Mesendoderm (in vitro differentiated cells): ENCODE measurements around the gene IL3RA.
"Not testable (repeated sequence)": the region's sequence is repeated elsewhere in the genome, so short reads cannot be mapped to it uniquely, and the experiment has no call there.

ENCODE experiments used
- DNase-seq: peaks from one replicate; pipeline ENCODE4 v3.0.0; 2013
- H2AK5ac ChIP-seq: 2 replicates; pipeline ENCODE4 v1.6.1; 2013; ENCODE audit warnings: low read length, inconsistent platforms
- H2BK120ac ChIP-seq: 2 replicates; pipeline ENCODE4 v1.6.1; 2013; ENCODE audit warnings: low read depth, mild to moderate bottlenecking, low read length, moderate library complexity, mixed read lengths
- H2BK15ac ChIP-seq: replicated peaks from 2 replicates; pipeline ENCODE4 v1.6.1; 2013; ENCODE audit warnings: low read depth, mild to moderate bottlenecking, moderate library complexity
- H2BK5ac ChIP-seq: 2 replicates; pipeline ENCODE4 v1.6.1; 2013; ENCODE audit warnings: low read length, inconsistent platforms
- H3K18ac ChIP-seq: 2 replicates; pipeline ENCODE4 v1.6.1; 2013; ENCODE audit warnings: mild to moderate bottlenecking, low read length, mixed read lengths
- H3K23ac ChIP-seq: one replicate; pipeline ENCODE4 v1.6.1; 2013; ENCODE audit warnings: low read length
- H3K27ac ChIP-seq: 2 replicates; pipeline ENCODE4 v1.5.1; 2013; ENCODE audit warnings: low read depth, mild to moderate bottlenecking, inconsistent platforms, low read length, moderate library complexity
- H3K27me3 ChIP-seq: 2 replicates; pipeline ENCODE4 v1.6.1; 2013; ENCODE audit warnings: low read length, control low read depth, mild to moderate bottlenecking, inconsistent platforms; ENCODE audit not compliant: insufficient read depth, poor library complexity
- H3K36me3 ChIP-seq: 2 replicates; pipeline ENCODE4 v1.6.1; 2013; ENCODE audit warnings: low read length, inconsistent platforms; ENCODE audit not compliant: control insufficient read depth, insufficient read depth
- H3K4ac ChIP-seq: one replicate; pipeline ENCODE4 v1.6.1; 2013; ENCODE audit warnings: low read depth, mild to moderate bottlenecking, low read length, moderate library complexity
- H3K4me1 ChIP-seq: 2 replicates; pipeline ENCODE4 v1.6.1; 2013; ENCODE audit warnings: low read depth, low read length, inconsistent platforms; ENCODE audit not compliant: control insufficient read depth
- H3K4me2 ChIP-seq: 2 replicates; pipeline ENCODE4 v1.6.1; 2013; ENCODE audit warnings: low read length
- H3K4me3 ChIP-seq: 2 replicates; pipeline ENCODE4 v1.5.1; 2013; ENCODE audit warnings: mild to moderate bottlenecking, low read length
- H3K56ac ChIP-seq: one replicate; pipeline ENCODE4 v1.6.1; 2013; ENCODE audit warnings: low read length
- H3K79me1 ChIP-seq: 2 replicates; pipeline ENCODE4 v1.6.1; 2013; ENCODE audit warnings: low read length, inconsistent platforms
- H3K79me2 ChIP-seq: 2 replicates; pipeline ENCODE4 v1.6.1; 2013; ENCODE audit warnings: mild to moderate bottlenecking, low read length; ENCODE audit not compliant: control insufficient read depth, insufficient read depth
- H3K9ac ChIP-seq: 2 replicates; pipeline ENCODE4 v1.6.1; 2013; ENCODE audit warnings: low read length, inconsistent platforms
- H4K5ac ChIP-seq: one replicate; pipeline ENCODE4 v1.6.1; 2013; ENCODE audit warnings: low read length
- H4K8ac ChIP-seq: one replicate; pipeline ENCODE4 v1.6.1; 2013; ENCODE audit warnings: low read depth, mild to moderate bottlenecking, control low read depth, low read length, moderate library complexity
- WGBS: extraction: QIAGEN DNeasy Blood & Tissue Kit; methylation state at CpG from one replicate; pipeline ENCODE4 v1.1.7; 2013; ENCODE audit warnings: low lambda C conversion rate, missing lambda C conversion rate; ENCODE audit not compliant: insufficient coverage; ENCODE audit errors: extremely low coverage; 5-methylcytosine and 5-hydroxymethylcytosine counted together

Gene IL3RA

DNA sequence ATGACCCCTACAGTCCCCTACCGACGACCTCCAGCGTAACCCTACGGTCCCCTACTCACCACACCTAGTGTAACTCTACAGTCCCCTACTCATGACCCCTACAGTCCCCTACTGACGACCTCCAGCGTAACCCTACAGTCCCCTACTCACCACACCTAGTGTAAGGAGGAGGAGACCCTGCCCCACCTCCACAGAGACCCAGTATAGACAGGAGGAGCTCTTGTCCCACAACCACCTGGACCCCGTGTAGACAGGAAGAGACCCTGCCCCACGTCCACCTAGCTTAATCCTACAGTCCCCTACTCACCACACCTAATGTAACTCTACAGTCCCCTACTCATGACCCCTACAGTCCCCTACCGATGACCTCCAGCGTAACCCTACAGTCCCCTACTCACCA lies 41.0 kb upstream of the IL3RA start:
- DNase-seq: no peak
- WGBS: no CpG with 5 or more reads among the region's 10 CpGs
- no peak overlapping the region for H2BK15ac ChIP-seq

DNA sequence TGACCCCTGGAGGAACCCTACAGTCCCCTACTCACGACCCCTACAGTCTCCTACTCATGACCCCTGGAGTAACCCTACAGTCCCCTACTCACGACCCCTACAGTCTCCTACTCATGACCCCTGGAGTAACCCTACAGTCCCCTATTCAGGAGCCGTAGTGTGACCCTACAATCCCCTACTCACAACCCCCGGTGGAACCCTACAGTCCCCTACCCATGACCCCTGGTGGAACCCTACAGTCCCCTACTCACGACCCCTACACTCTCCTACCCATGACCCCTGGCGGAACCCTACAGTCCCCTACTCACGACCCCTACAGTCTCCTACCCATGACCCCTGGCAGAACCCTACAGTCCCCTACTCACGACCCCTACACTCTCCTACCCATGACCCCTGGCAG lies 39.0 kb upstream of the IL3RA start:
- WGBS: no CpG with 5 or more reads among the region's 8 CpGs
- H2BK120ac ChIP-seq, H3K4me3 ChIP-seq, H3K27ac ChIP-seq, H3K79me2 ChIP-seq, H3K36me3 ChIP-seq, H3K4me2 ChIP-seq, H2BK5ac ChIP-seq, H3K9ac ChIP-seq, H3K56ac ChIP-seq, H3K4ac ChIP-seq, H3K27me3 ChIP-seq, H2AK5ac ChIP-seq, H3K4me1 ChIP-seq, H2BK15ac ChIP-seq, H3K79me1 ChIP-seq, DNase-seq, H4K5ac ChIP-seq, H4K8ac ChIP-seq, H3K18ac ChIP-seq, H3K23ac ChIP-seq: not testable (repeated sequence)

More for the DNA sequence above, 41.0 kb upstream of the IL3RA start:
- Histone ChIP-seq H3K27me3 (no peaks in the 10 kb centered on the region), H3K79me2 (no peaks in the 10 kb centered on the region), H3K79me1 (no peaks in the 10 kb centered on the region), H3K4me2 (no peak overlapping the region), H3K4ac (no peak overlapping the region), H3K56ac (no peak overlapping the region), H3K23ac (no peak overlapping the region), H4K5ac (no peak overlapping the region), H2BK120ac (no peak overlapping the region), H2AK5ac (no peak overlapping the region), H2BK5ac (no peak overlapping the region), H3K4me3 (no peak overlapping the region), H3K27ac (no peak overlapping the region), H3K4me1 (no peaks in the 10 kb centered on the region), H3K36me3 (no peaks in the 10 kb centered on the region), H3K9ac (no peak overlapping the region), H3K18ac (no peak overlapping the region), H4K8ac (no peak overlapping the region)

DNA sequence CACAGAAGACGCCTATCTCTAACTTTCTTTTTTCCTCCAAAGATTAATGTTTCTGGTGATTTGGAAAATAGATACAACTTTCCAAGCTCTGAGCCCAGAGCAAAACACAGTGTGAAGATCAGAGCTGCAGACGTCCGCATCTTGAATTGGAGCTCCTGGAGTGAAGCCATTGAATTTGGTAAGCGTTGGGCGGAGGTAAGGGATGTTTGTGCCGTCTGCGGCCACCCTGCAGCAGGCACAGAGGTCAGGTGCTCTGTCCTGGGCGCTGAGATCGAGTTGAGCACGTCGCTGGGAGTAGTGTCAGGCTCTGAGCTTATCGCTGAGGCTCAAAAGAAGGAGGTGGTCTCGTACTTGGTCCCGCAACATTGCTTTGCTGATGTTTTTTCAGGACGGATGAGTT lies 36.1 kb upstream of the IL3RA start:
- Histone ChIP-seq H3K4ac (no peak overlapping the region), H3K36me3 (no peaks in the 10 kb centered on the region), H2BK15ac (no peak overlapping the region), H4K8ac (no peak overlapping the region), H2BK120ac (no peak overlapping the region), H4K5ac (no peak overlapping the region), H3K79me1 (no peaks in the 10 kb centered on the region), H3K4me3 (no peak overlapping the region), H3K4me2 (no peak overlapping the region), H2BK5ac (no peak overlapping the region), H3K23ac (no peak overlapping the region), H2AK5ac (no peak overlapping the region), H3K18ac (no peak overlapping the region), H3K27ac (no peak overlapping the region), H3K79me2 (no peaks in the 10 kb centered on the region), H3K4me1 (no peaks in the 10 kb centered on the region), H3K56ac (no peak overlapping the region), H3K9ac (no peak overlapping the region), H3K27me3 (no peaks in the 10 kb centered on the region)
- peak; percentile 27 for DNase-seq
- WGBS: no CpG with 5 or more reads among the region's 15 CpGs

DNA sequence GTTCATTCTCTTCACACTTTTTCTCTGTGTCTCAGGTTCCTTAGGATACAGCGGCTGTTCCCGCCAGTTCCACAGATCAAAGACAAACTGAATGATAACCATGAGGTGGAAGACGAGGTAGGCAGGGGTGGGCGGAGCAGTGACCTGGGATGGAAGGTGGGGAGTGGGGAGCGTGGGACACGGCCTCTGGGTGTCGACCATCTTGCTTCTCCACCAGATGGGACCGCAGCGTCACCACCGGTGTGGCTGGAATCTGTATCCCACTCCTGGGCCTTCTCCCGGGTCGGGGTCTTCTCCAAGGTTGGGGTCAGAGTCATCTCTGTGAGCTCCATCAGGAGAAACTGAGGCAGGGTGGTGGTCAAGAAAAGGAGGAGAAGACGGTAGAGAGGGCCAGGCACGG lies 31.2 kb upstream of the IL3RA start:
- no peak overlapping the region for H3K9ac ChIP-seq
- H3K4me3 ChIP-seq: no peak overlapping the region
- no peaks in the 10 kb centered on the region for H3K79me2 ChIP-seq
- H2BK15ac ChIP-seq: no peak overlapping the region
- no peak overlapping the region for H3K18ac ChIP-seq
- H2AK5ac ChIP-seq: no peak overlapping the region
- no peaks in the 10 kb centered on the region for H3K36me3 ChIP-seq
- no peak for DNase-seq
- H3K56ac ChIP-seq: no peak overlapping the region
- no CpG with 5 or more reads among the region's 14 CpGs for WGBS
- no peaks in the 10 kb centered on the region for H3K4me1 ChIP-seq
- no peak overlapping the region for H3K4ac ChIP-seq
- no peak overlapping the region for H4K8ac ChIP-seq
- H4K5ac ChIP-seq: no peak overlapping the region
- H3K27ac ChIP-seq: no peak overlapping the region
- H3K79me1 ChIP-seq: no peaks in the 10 kb centered on the region
- H3K23ac ChIP-seq: no peak overlapping the region
- H2BK5ac ChIP-seq: no peak overlapping the region
- no peak overlapping the region for H2BK120ac ChIP-seq
- no peak overlapping the region for H3K4me2 ChIP-seq
- no peaks in the 10 kb centered on the region for H3K27me3 ChIP-seq

DNA sequence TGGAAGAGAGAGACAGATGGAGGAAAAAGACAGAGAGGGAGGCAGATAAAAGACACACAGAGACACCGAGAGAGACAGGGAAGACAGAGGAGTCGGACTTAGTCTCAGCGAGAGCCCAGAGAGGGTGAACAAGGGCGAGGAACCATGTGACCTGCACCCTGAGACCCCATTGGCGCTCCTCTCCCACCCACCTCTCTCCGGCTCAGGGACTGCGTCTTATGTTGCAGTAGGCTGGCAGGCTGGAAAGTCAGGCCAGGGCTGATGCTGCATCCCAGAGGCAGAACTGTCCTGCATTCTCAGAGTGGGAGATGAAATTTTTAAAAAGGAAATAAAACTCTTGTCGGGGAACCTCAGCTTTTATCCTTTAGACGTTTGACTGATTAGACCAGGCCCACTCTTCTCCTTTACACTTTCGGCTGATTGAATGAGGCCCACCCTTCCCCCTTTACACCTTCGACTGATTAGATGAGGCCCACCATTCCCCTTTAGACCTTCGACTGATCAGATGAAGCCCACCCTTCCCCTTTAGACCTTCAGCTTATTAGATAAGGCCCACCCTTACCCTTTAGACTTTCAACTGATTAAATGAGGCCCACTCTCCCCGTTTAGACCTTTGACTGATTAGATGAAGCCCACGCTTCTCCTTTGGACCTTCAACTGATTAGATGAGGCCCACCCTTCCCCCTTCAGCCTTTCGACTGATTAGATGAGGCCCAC lies 29.5 kb upstream of the IL3RA start:
- H3K4me3 ChIP-seq: no peak overlapping the region
- no peaks in the 10 kb centered on the region for H3K36me3 ChIP-seq
- no peak overlapping the region for H3K4ac ChIP-seq
- H3K9ac ChIP-seq: no peak overlapping the region
- H2AK5ac ChIP-seq: no peak overlapping the region
- WGBS: no CpG with 5 or more reads among the region's 15 CpGs
- no peaks in the 10 kb centered on the region for H3K79me2 ChIP-seq
- no peak overlapping the region for H3K18ac ChIP-seq
- no peak overlapping the region for H4K5ac ChIP-seq
- H4K8ac ChIP-seq: no peak overlapping the region
- no peak for DNase-seq
- H2BK5ac ChIP-seq: no peak overlapping the region
- no peak overlapping the region for H2BK120ac ChIP-seq
- H3K27me3 ChIP-seq: no peaks in the 10 kb centered on the region
- H3K23ac ChIP-seq: no peak overlapping the region
- no peaks in the 10 kb centered on the region for H3K4me1 ChIP-seq
- no peak overlapping the region for H3K27ac ChIP-seq
- H3K79me1 ChIP-seq: no peaks in the 10 kb centered on the region
- H3K56ac ChIP-seq: no peak overlapping the region
- no peak overlapping the region for H2BK15ac ChIP-seq
- H3K4me2 ChIP-seq: no peak overlapping the region
